Heart right ventricle (tissue), 16 donors: Measurements from ENCODE around the gene CLCN7. TPM values are rescaled to one million over a fixed set of nuclear protein-coding genes. Genes with fewer than 3 reads are reported as not detected.

ENCODE experiments used
- ATAC-seq, 8 donors: fragments of 200-7000 bp; cut with Tn5 transposase; one replicate each; pipeline ENCODE4 v1.9.1; 2020; ENCODE audit warnings: mild to moderate bottlenecking in 8 of 8, moderate library complexity in 8 of 8, moderate number of reproducible peaks in 1 of 8
- DNase-seq, 2 donors: peaks; one replicate each; pipeline ENCODE4 v3.0.0-alpha.2; 2020
- H3K27ac ChIP-seq, 10 donors: fragments of 200-600 bp; sonication (generic) in 2 of 10; one replicate each; pipeline versions ENCODE4 v1.5.0 to v1.8.0; 2020 to 2022; ENCODE audit warnings: mild to moderate bottlenecking in 3 of 10
- H3K27me3 ChIP-seq, 7 donors: fragments of 200-600 bp; one replicate each; pipeline ENCODE4 v1.8.0; 2021 to 2022; ENCODE audit warnings: mild to moderate bottlenecking in 2 of 7
- H3K36me3 ChIP-seq, 9 donors: fragments of 200-600 bp; sonication (generic) in 1 of 9; one replicate each; pipeline versions ENCODE4 v1.5.0 to v1.8.0; 2020 to 2022; ENCODE audit warnings: mild to moderate bottlenecking in 2 of 9
- H3K4me1 ChIP-seq, 9 donors: fragments of 200-600 bp; sonication (generic) in 1 of 9; one replicate each; pipeline versions ENCODE4 v1.5.0 to v1.8.0; 2020 to 2022; ENCODE audit warnings: mild to moderate bottlenecking in 4 of 9
- H3K4me3 ChIP-seq, 10 donors: fragments of 200-600 bp; sonication (generic) in 2 of 10; one replicate each; pipeline versions ENCODE4 v1.5.0 to v1.8.0; 2020 to 2022; ENCODE audit warnings: mild to moderate bottlenecking in 7 of 10, moderate library complexity in 2 of 10
- H3K9me3 ChIP-seq, 11 donors: fragments of 200-600 bp in 10 of 11; sonication (generic) in 2 of 11; one replicate each; pipeline versions ENCODE4 v1.5.0 to v1.8.0; 2013 to 2022; ENCODE audit warnings: mild to moderate bottlenecking in 2 of 11, control low read depth in 1 of 11, moderate library complexity in 1 of 11
- CTCF ChIP-seq, 9 donors: fragments of 200-600 bp; sonication (generic) in 2 of 9; IDR thresholded peaks; one replicate each; pipeline versions ENCODE4 v1.5.0 to v1.8.0; 2021 to 2022; ENCODE audit warnings: antibody characterized with exemption in 9 of 9, mild to moderate bottlenecking in 5 of 9, moderate library complexity in 1 of 9
- WGBS, 2 donors: extraction: QIAGEN DNeasy Blood & Tissue Kit; methylation state at CpG; one replicate each; pipeline ENCODE4 v1.1.7; 2013; ENCODE audit warnings: inconsistent platforms in 1 of 2; 5-methylcytosine and 5-hydroxymethylcytosine counted together
- intact Hi-C, 10 donors: fragments of 100-400 bp; cut with DNase I; formaldehyde crosslinking; loops; one replicate each; pipeline versions ENCODE4 v1.11.1 to v1.14.2; 2022
- polyA plus RNA-seq, 2 donors: library from polyadenylated mRNA; stranded (reverse); fragments of 200-250 nt; gene quantifications; one replicate each; pipeline ENCODE4 v1.2.3, GENCODE V29; 2013
- total RNA-seq, 10 donors: library from RNA; stranded (reverse); fragmentation: NEBNext Ultra II Directional in 3 of 10; extraction: Animal tissue kit (Norgen Biotek cat#: 25700) in 3 of 10; gene quantifications; one replicate each; pipeline versions ENCODE4 v1.2.1 to v1.2.4, GENCODE V29; 2021 to 2023
- donor health status: Arrhythmogenic right ventricular cardiomyopathy.
- donor health status: ischemic (EF 13 %, LVEDD 7.1; RV severe dilation, severe dysfunction).
- donor health status: healthy with polysubstance abuse.
- donor health status: DM: no; HTN: yes; CAD: no.
- donor health status: DM: no; HTN: no; CAD: no.
- donor health status: ischemic (EF 25% LVEDD 6.9; RV normal size, moderate dysfunction).
- donor health status: ischemic (EF 25% LVEDD 5.7; RV mildly dilated, moderate dysfunction).
- donor health status: healthy.
- donor health status: DM: yes; HTN: yes; CAD: no.
- donor health status: Ischemic cardiomyopathy.
- donor health status: ischemic (EF 35%, LVEDD 5.7; RV mildly dilated, moderate dysfunction).
- donor health status: nonischemic (EF 11% LVEDD 7.7; RV severe dilation, severe dysfunction).
- donor health status: DM: yes; HTN: yes; CAD: no.
- donor health status: PGD.
- donor health status: ischemic (EF 29% LVEDD 5.4; RV normal size, mild dysfunction).
- donor health status: nonischemic (EF 23%, LVEDD 6.1; RV moderate dilation, normal function).

The CLCN7 gene
- total and polyA plus RNA-seq, 12 donors: 29.5 to 60.6 (median 35.1) TPM

- H3K27ac ChIP-seq: no peak overlapping the region
- intact Hi-C loops: no loop called here
- H3K27me3 ChIP-seq: no peaks in the 10 kb centered on the region
- WGBS, 2 donors: 94 to 96% methylated on average over 34 of the region's 34 CpGs
- no peaks in the 10 kb centered on the region for H3K9me3 ChIP-seq
- H3K4me1 ChIP-seq: no peaks in the 10 kb centered on the region
- no peak overlapping the region for H3K4me3 ChIP-seq
- TF ChIP-seq CTCF (IDR thresholded peaks at IDR 0.05): no peak
- DNase-seq (no peak), ATAC-seq (no peak)
- peaks cover 0 to 100% (median 52%) of the 10 kb centered on the region in 9 donors for H3K36me3 ChIP-seq
These were observed 23.0 kb downstream of the CLCN7 start for GRCh38 chr16:1451702-1452392.

- intact Hi-C loops: no loop called here
- Histone ChIP-seq H3K4me1 (no peaks in the 10 kb centered on the region), H3K27me3 (no peaks in the 10 kb centered on the region), H3K27ac (no peak overlapping the region), H3K36me3 (peaks cover 0 to 100% (median 58%) of the 10 kb centered on the region in 9 donors), H3K9me3 (no peaks in the 10 kb centered on the region), H3K4me3 (no peak overlapping the region)
- 95 to 98% methylated on average over 21 of the region's 21 CpGs for WGBS, 2 donors
- no peak for ATAC-seq
- no peak for DNase-seq
- no peak for TF ChIP-seq CTCF (IDR thresholded peaks at IDR 0.05)
These were observed 24.0 kb downstream of the CLCN7 start for GRCh38 chr16:1450841-1451240.

- WGBS, 2 donors: 91 to 92% methylated on average over 29 of the region's 29 CpGs
These were observed 24.6 kb downstream of the CLCN7 start for GRCh38 chr16:1450218-1450617.

GRCh38 chr16:1449201-1449788 lies 25.5 kb downstream of the CLCN7 start:
- WGBS, 2 donors: 95 to 96% methylated on average over 25 of the region's 25 CpGs
- H3K27ac ChIP-seq: no peak overlapping the region
- no peaks in the 10 kb centered on the region for H3K27me3 ChIP-seq
- no peaks in the 10 kb centered on the region for H3K9me3 ChIP-seq
- TF ChIP-seq CTCF (IDR thresholded peaks at IDR 0.05): no peak
- H3K4me3 ChIP-seq: no peak overlapping the region
- peaks cover 0 to 92% (median 47%) of the 10 kb centered on the region in 9 donors for H3K36me3 ChIP-seq
- no peak for ATAC-seq
- no peak for DNase-seq
- H3K4me1 ChIP-seq: no peaks in the 10 kb centered on the region
- intact Hi-C loops: no loop called here

More at GRCh38 chr16:1450218-1450617, 24.6 kb downstream of the CLCN7 start:
- no peaks in the 10 kb centered on the region for H3K9me3 ChIP-seq
- ATAC-seq (no peak), DNase-seq (no peak)
- no peaks in the 10 kb centered on the region for H3K27me3 ChIP-seq
- no peaks in the 10 kb centered on the region for H3K4me1 ChIP-seq
- H3K4me3 ChIP-seq: no peak overlapping the region
- peaks cover 0 to 100% (median 55%) of the 10 kb centered on the region in 9 donors for H3K36me3 ChIP-seq
- intact Hi-C loops: no loop called here
- TF ChIP-seq CTCF (IDR thresholded peaks at IDR 0.05): no peak
- H3K27ac ChIP-seq: no peak overlapping the region
